ENCODE data around the gene VAPB.

DNA sequence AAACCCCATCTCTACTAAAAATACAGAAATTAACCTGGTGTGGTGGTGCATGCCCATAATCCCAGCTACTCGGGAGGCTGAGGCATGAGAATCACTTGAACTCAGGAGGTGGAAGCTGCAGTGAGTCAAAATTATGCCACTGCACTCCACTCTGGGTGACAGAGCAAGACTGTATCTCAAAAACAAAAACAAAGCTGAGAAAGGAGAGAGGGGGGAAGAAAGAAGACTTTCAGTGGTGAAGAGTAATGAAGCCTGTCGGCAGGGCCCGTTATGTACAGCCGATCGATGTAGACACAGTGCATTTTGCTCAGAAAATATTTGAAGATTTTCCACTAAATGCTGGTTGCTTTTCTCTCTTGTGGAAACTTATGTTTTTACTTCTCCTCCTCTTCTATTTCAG lies 13.8 kb downstream of the VAPB start:
- TF ChIP-seq, protein P1, sequence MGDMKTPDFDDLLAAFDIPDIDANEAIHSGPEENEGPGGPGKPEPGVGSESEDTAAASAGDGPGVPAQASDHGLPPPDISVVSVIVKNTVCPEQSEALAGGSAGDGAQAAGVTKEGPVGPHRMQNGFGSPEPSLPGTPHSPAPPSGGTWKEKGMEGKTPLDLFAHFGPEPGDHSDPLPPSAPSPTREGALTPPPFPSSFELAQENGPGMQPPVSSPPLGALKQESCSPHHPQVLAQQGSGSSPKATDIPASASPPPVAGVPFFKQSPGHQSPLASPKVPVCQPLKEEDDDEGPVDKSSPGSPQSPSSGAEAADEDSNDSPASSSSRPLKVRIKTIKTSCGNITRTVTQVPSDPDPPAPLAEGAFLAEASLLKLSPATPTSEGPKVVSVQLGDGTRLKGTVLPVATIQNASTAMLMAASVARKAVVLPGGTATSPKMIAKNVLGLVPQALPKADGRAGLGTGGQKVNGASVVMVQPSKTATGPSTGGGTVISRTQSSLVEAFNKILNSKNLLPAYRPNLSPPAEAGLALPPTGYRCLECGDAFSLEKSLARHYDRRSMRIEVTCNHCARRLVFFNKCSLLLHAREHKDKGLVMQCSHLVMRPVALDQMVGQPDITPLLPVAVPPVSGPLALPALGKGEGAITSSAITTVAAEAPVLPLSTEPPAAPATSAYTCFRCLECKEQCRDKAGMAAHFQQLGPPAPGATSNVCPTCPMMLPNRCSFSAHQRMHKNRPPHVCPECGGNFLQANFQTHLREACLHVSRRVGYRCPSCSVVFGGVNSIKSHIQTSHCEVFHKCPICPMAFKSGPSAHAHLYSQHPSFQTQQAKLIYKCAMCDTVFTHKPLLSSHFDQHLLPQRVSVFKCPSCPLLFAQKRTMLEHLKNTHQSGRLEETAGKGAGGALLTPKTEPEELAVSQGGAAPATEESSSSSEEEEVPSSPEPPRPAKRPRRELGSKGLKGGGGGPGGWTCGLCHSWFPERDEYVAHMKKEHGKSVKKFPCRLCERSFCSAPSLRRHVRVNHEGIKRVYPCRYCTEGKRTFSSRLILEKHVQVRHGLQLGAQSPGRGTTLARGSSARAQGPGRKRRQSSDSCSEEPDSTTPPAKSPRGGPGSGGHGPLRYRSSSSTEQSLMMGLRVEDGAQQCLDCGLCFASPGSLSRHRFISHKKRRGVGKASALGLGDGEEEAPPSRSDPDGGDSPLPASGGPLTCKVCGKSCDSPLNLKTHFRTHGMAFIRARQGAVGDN (IDR thresholded peaks at IDR 0.05): no peak
- TF ChIP-seq, protein P2, sequence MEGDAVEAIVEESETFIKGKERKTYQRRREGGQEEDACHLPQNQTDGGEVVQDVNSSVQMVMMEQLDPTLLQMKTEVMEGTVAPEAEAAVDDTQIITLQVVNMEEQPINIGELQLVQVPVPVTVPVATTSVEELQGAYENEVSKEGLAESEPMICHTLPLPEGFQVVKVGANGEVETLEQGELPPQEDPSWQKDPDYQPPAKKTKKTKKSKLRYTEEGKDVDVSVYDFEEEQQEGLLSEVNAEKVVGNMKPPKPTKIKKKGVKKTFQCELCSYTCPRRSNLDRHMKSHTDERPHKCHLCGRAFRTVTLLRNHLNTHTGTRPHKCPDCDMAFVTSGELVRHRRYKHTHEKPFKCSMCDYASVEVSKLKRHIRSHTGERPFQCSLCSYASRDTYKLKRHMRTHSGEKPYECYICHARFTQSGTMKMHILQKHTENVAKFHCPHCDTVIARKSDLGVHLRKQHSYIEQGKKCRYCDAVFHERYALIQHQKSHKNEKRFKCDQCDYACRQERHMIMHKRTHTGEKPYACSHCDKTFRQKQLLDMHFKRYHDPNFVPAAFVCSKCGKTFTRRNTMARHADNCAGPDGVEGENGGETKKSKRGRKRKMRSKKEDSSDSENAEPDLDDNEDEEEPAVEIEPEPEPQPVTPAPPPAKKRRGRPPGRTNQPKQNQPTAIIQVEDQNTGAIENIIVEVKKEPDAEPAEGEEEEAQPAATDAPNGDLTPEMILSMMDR (IDR thresholded peaks at IDR 0.05 in 2 of 3, conservative IDR thresholded peaks at IDR 0.05 in 1 of 3; ENCODE audit: control insufficient read depth in 2 of 3, extremely low read depth in 1 of 3, insufficient read depth in 1 of 3, low read depth in 3 of 3, low read length in 3 of 3): no peak
- TF ChIP-seq, protein P3, sequence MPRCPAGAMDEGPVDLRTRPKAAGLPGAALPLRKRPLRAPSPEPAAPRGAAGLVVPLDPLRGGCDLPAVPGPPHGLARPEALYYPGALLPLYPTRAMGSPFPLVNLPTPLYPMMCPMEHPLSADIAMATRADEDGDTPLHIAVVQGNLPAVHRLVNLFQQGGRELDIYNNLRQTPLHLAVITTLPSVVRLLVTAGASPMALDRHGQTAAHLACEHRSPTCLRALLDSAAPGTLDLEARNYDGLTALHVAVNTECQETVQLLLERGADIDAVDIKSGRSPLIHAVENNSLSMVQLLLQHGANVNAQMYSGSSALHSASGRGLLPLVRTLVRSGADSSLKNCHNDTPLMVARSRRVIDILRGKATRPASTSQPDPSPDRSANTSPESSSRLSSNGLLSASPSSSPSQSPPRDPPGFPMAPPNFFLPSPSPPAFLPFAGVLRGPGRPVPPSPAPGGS (IDR thresholded peaks at IDR 0.05; ENCODE audit: borderline replicate concordance, insufficient read depth, low read depth, low read length, poor library complexity, severe bottlenecking): no peak
- no peak for TF ChIP-seq HCFC1 (IDR thresholded peaks at IDR 0.05; ENCODE audit: low read length)
- TF ChIP-seq TAF1 (IDR thresholded peaks at IDR 0.05; ENCODE audit: borderline replicate concordance, low read depth, low read length): no peak
